Loucy (cell line): ENCODE data around the gene ZNF701.
"Not testable (repeated sequence)": the region's sequence is repeated elsewhere in the genome, so short reads cannot be mapped to it uniquely, and the experiment has no call there.

Experiments
- H2AFZ ChIP-seq: fragments of 200-600 bp; sonication (generic); 2 replicates; pipeline ENCODE4 v1.6.0; 2016; ENCODE audit warnings: antibody characterized with exemption, mild to moderate bottlenecking, low read length, moderate library complexity
- H3F3A ChIP-seq: fragments of 200-600 bp; 2 replicates; pipeline ENCODE4 v1.6.0; 2016; ENCODE audit warnings: antibody characterized with exemption, low read depth, mild to moderate bottlenecking
- H3K27me3 ChIP-seq: fragments of 200-600 bp; sonication (generic); 2 replicates; pipeline ENCODE4 v1.6.1; 2014; ENCODE audit warnings: low read length, mild to moderate bottlenecking; ENCODE audit not compliant: insufficient read depth, poor library complexity, severe bottlenecking
- H3K36me3 ChIP-seq: fragments of 200-600 bp; sonication (generic); 2 replicates; pipeline ENCODE4 v1.6.1; 2016; ENCODE audit warnings: low read length; ENCODE audit not compliant: insufficient read depth
- H3K4me1 ChIP-seq: fragments of 200-600 bp; sonication (generic); 2 replicates; pipeline ENCODE4 v1.5.1; 2014; ENCODE audit warnings: low read length, mild to moderate bottlenecking; ENCODE audit not compliant: insufficient read depth, poor library complexity, severe bottlenecking
- H3K4me2 ChIP-seq: fragments of 200-600 bp; sonication (generic); 2 replicates; pipeline ENCODE4 v1.6.0; 2014; ENCODE audit warnings: antibody characterized with exemption, low read length, low read depth, mild to moderate bottlenecking; ENCODE audit not compliant: poor library complexity, severe bottlenecking
- H3K4me3 ChIP-seq: fragments of 200-600 bp; sonication (generic); 2 replicates; pipeline ENCODE4 v1.5.1; 2014; ENCODE audit warnings: low read length, mild to moderate bottlenecking, mixed read lengths; ENCODE audit not compliant: poor library complexity, severe bottlenecking
- H3K79me2 ChIP-seq: fragments of 200-600 bp; sonication (generic); 2 replicates; pipeline ENCODE4 v1.6.1; 2014; ENCODE audit warnings: low read length; ENCODE audit not compliant: insufficient read depth
- H3K9ac ChIP-seq: fragments of 200-600 bp; sonication (generic); 2 replicates; pipeline ENCODE4 v1.6.0; 2014; ENCODE audit warnings: mild to moderate bottlenecking, low read depth, low read length, moderate library complexity; ENCODE audit not compliant: poor library complexity, severe bottlenecking
- H3K9me2 ChIP-seq: fragments of 200-600 bp; sonication (generic); replicated peaks from 2 replicates; pipeline ENCODE4 v1.6.1; 2016; ENCODE audit warnings: low read depth, low read length, mixed read lengths
- H3K9me3 ChIP-seq: fragments of 200-600 bp; sonication (generic); 2 replicates; pipeline ENCODE4 v1.6.1; 2014; ENCODE audit warnings: mild to moderate bottlenecking, antibody characterized with exemption, low read length, low read depth; ENCODE audit not compliant: insufficient read depth
- H4K20me1 ChIP-seq: fragments of 200-600 bp; sonication (generic); 2 replicates; pipeline ENCODE4 v1.6.0; 2014; ENCODE audit warnings: antibody characterized with exemption, low read length, mild to moderate bottlenecking; ENCODE audit not compliant: insufficient read depth, poor library complexity, severe bottlenecking
- EZH2phosphoT487 ChIP-seq: fragments of 200-600 bp; IDR thresholded peaks from 2 replicates; pipeline ENCODE4 v1.6.1; 2018; ENCODE audit warnings: antibody characterized with exemption, mild to moderate bottlenecking, moderate library complexity, borderline replicate concordance
- TF ChIP-seq, protein P1 (sequence below): fragments of 200-600 bp; sonication (generic); conservative IDR thresholded peaks from 2 replicates; pipeline ENCODE4 v1.5.1; 2014; ENCODE audit warnings: mild to moderate bottlenecking, antibody characterized with exemption, low read length

Gene ZNF701

GRCh38 chr19:52533901-52534300, 36.2 kb upstream of the ZNF701 start:
- peaks cover 6% of the 10 kb centered on the region for H4K20me1 ChIP-seq
- no peaks in the 10 kb centered on the region; the same call in 1 of the 2 replicates for H3F3A ChIP-seq
- H3K4me2 ChIP-seq, result no peak overlapping the region
- no peak overlapping the region for H3K9ac ChIP-seq
- no peak overlapping the region for H2AFZ ChIP-seq
- no peak overlapping the region for H3K4me3 ChIP-seq
- no peaks in the 10 kb centered on the region for H3K9me3 ChIP-seq
- no peaks in the 10 kb centered on the region for H3K9me2 ChIP-seq
- H3K36me3 ChIP-seq, result no peaks in the 10 kb centered on the region
- H3K4me1 ChIP-seq, result peaks cover 11% of the 10 kb centered on the region
- no peaks in the 10 kb centered on the region for H3K27me3 ChIP-seq
- peaks cover 23% of the 10 kb centered on the region for H3K79me2 ChIP-seq
- TF ChIP-seq EZH2phosphoT487, result no peak
- TF ChIP-seq, protein P1, sequence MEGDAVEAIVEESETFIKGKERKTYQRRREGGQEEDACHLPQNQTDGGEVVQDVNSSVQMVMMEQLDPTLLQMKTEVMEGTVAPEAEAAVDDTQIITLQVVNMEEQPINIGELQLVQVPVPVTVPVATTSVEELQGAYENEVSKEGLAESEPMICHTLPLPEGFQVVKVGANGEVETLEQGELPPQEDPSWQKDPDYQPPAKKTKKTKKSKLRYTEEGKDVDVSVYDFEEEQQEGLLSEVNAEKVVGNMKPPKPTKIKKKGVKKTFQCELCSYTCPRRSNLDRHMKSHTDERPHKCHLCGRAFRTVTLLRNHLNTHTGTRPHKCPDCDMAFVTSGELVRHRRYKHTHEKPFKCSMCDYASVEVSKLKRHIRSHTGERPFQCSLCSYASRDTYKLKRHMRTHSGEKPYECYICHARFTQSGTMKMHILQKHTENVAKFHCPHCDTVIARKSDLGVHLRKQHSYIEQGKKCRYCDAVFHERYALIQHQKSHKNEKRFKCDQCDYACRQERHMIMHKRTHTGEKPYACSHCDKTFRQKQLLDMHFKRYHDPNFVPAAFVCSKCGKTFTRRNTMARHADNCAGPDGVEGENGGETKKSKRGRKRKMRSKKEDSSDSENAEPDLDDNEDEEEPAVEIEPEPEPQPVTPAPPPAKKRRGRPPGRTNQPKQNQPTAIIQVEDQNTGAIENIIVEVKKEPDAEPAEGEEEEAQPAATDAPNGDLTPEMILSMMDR, result no peak

- Histone ChIP-seq H2AFZ (peak overlapping the region; percentile 34; the same call in 1 of the 2 replicates), H3K4me3 (peak overlapping the region; percentile 78), H3K9ac (peak overlapping the region; percentile 77), H3K4me2 (peak overlapping the region; percentile 90), H3K79me2 (peaks cover 24% of the 10 kb centered on the region), H3K4me1 (peaks cover 11% of the 10 kb centered on the region)
- H3K27me3 ChIP-seq, H4K20me1 ChIP-seq, H3K36me3 ChIP-seq, H3F3A ChIP-seq, H3K9me3 ChIP-seq, H3K9me2 ChIP-seq: not testable (repeated sequence)
Measured at GRCh38 chr19:52535385-52535770, 34.7 kb upstream of the ZNF701 start.

GRCh38 chr19:52535771-52536447, 34.2 kb upstream of the ZNF701 start:
- Histone ChIP-seq H3K79me2 (peaks cover 29% of the 10 kb centered on the region), H3K4me3 (peak overlapping the region; percentile 78), H3K4me2 (peak overlapping the region; percentile 90), H4K20me1 (peaks cover 6% of the 10 kb centered on the region), H3K27me3 (no peaks in the 10 kb centered on the region), H3K36me3 (no peaks in the 10 kb centered on the region), H3F3A (no peaks in the 10 kb centered on the region; the same call in 1 of the 2 replicates), H3K9me3 (no peaks in the 10 kb centered on the region), H3K9ac (peak overlapping the region; percentile 77), H2AFZ (peak overlapping the region; percentile 83), H3K4me1 (peaks cover 11% of the 10 kb centered on the region), H3K9me2 (no peaks in the 10 kb centered on the region)
- TF ChIP-seq, protein P1, result no peak
- no peak for TF ChIP-seq EZH2phosphoT487

DNA sequence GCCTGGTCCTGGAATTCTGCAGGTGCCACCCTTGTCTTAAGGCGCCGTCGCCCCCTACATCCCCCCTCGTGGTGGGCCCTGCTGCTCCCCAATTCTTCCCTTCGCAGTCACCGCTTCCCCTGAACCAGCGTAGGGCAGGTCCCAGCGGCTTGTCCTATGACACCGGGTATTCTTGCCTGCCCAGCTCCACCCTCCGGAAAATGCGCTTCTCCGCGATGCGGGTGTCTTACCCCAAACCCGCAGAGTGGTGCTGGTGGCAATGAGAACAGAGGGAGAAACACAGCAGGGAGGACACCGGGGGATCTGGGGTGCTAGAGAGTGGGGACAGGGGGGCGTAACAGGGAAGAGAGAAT, 33.7 kb upstream of the ZNF701 start:
- Histone ChIP-seq H3K4me1 (peaks cover 11% of the 10 kb centered on the region), H3K9ac (peak overlapping the region; percentile 77), H3K36me3 (no peaks in the 10 kb centered on the region), H4K20me1 (peaks cover 6% of the 10 kb centered on the region), H3F3A (no peaks in the 10 kb centered on the region; the same call in 1 of the 2 replicates), H3K9me2 (no peaks in the 10 kb centered on the region), H3K4me2 (peak overlapping the region; percentile 90), H3K79me2 (peaks cover 32% of the 10 kb centered on the region), H3K9me3 (no peaks in the 10 kb centered on the region), H3K4me3 (peak overlapping the region; percentile 78), H3K27me3 (no peaks in the 10 kb centered on the region), H2AFZ (peak overlapping the region; percentile 83; the same call in 1 of the 2 replicates)
- TF ChIP-seq, protein P1, result no peak
- no peak for TF ChIP-seq EZH2phosphoT487

DNA sequence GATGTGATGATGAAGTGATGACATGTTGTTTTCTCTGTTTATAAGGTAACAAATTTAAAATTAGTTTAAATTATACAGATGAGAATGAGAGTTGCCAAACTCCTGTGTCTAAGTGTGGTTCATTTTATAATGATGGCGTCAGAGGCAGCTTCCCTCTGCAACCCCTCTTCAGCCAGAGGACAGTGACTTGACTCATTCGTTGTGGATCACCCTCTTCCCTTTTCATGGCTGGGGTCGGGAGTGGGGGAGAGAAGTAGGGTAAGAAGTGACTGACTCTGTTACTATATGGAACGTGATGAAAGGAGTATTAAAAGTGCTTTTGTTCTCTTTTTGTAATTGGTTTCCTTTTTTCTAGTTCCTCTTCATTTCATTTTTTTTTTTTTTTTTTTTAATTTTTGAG, 31.3 kb upstream of the ZNF701 start:
- not testable (repeated sequence) for H3K9me2 ChIP-seq, H3K27me3 ChIP-seq, H3F3A ChIP-seq, H3K4me3 ChIP-seq, H3K36me3 ChIP-seq, H3K4me2 ChIP-seq, H2AFZ ChIP-seq, H3K9me3 ChIP-seq, H3K9ac ChIP-seq, H4K20me1 ChIP-seq
- H3K79me2 ChIP-seq, result peaks cover 32% of the 10 kb centered on the region
- H3K4me1 ChIP-seq, result peaks cover 24% of the 10 kb centered on the region
